HG03280 (cell line): ENCODE data around the gene RNU4-1.
"Not testable (repeated sequence)": the region's sequence is repeated elsewhere in the genome, so short reads cannot be mapped to it uniquely, and the experiment has no call there.

ENCODE experiments used
- ATAC-seq: cut with Tn5 transposase; IDR thresholded peaks from one replicate; pipeline ENCODE4 v1.9.1; 2021; ENCODE audit warnings: mild to moderate bottlenecking, moderate library complexity; ENCODE audit not compliant: unreplicated experiment

RNU4-1 gene

GRCh38 chr12:120292661-120293531, at the start of gene RNU4-1:
TSS of gene RNU4-1 (minus strand) at chr12:120293237.
- ATAC-seq = peak; percentile 49

DNA sequence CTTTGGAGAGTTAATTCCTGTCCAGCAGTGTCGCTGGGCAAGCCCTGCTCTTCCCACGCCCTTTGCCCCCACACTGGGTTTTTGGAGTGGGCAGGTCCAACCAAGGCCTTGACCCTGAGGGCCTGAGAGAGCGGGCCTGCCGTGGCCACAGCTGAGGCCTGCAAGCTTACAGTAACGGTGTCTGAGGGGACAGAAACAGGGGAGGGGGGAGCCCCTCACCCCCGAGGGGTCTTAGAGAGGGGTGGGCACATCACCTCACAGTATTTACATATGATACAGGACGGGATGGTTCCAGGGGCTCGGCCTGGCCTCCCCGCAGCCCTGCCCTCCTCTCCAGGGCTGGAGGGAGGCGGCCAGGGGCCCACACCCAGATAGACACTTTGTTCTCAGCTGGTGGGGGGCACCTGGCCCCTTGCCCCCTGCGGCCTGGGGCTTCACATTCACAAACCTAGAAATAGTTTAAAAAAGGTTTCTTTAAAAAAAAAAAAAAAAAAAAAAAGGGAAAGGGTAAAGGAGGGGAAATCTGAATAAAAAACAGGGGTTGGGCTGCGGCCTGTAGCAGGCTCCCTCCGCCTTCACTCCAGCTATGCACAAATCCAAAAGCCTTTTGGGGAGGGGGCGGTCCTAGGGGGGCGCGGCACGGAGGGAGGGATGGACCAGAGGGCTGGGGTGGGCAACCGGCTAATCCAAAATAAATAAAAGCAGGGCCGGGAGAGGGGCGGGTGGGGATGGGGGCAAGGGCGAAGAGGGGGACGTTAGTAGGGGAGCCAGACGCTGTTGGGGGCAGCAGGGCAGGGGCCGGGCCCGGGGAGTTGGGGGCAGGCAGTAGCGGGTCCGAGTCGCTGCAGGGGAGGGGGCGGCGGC, 49.4 kb upstream of the RNU4-1 start:
- ATAC-seq = no peak

DNA sequence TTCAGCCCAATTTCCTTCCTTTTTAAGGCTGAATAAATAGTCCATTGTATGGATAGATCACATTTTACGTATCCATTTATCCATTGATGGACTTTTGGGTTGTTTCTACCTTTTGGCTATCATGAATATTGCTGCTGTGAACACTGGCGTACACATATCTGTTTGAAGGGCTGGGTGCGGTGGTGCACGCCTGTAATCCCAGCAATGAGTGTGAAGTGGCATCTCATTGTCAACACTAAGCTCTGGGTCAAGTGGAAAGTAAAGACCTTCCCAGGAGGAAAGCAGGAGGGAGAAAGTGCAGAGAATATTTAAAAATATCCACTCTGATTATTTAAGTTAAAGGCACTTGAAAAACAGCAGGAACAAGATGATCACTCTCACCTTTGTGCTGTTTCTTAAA, 46.2 kb upstream of the RNU4-1 start:
- ATAC-seq = no peak

DNA sequence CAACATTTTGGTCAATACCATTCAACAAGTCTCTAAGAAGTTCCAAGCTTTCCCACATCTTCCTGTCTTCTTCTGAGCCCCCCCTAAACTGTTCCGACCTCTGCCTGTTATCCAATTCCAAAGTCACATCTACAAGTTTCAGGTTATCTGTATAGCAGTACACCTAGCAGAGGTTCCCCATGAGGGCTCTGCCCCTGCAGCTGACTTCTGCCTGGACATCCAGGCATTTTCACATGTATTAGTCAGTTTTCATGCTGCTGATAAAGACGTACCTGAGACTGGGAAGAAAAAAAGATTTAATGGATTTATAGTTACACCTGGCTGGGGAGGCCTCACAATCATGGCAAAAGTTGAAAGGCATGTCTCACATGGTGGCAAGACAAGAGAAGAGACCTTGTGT, 44.7 kb upstream of the RNU4-1 start:
- no peak for ATAC-seq

DNA sequence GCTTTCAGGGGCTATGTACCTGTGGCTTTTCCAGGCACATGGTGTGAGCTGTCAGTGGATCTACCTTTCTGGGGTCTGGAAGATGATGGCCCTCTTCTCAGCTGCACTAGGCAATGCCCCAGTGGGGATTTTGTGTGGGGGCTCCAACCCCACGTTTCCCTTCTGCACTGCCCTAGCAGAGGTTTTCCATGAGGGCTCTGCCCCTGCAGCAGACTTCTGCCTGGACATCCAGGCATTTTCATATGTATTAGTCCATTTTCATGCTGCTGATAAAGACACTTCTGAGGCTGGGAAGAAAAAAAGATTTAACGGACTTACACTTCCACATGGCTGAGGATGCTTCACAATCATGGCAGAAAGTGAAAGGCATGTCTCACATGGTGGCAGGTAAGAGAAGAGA, 43.4 kb upstream of the RNU4-1 start:
- ATAC-seq = not testable (repeated sequence)

- not testable (repeated sequence) for ATAC-seq
Observed at GRCh38 chr12:120335447-120335846, 42.4 kb upstream of the RNU4-1 start.

GRCh38 chr12:120332523-120332922, 39.5 kb upstream of the RNU4-1 start:
- ATAC-seq = no peak

- ATAC-seq = no peak
Observed at GRCh38 chr12:120332041-120332440, 39.0 kb upstream of the RNU4-1 start.

- no peak for ATAC-seq
Observed at GRCh38 chr12:120331390-120331789, 38.4 kb upstream of the RNU4-1 start.

GRCh38 chr12:120328228-120328627, 35.2 kb upstream of the RNU4-1 start:
- no peak for ATAC-seq

DNA sequence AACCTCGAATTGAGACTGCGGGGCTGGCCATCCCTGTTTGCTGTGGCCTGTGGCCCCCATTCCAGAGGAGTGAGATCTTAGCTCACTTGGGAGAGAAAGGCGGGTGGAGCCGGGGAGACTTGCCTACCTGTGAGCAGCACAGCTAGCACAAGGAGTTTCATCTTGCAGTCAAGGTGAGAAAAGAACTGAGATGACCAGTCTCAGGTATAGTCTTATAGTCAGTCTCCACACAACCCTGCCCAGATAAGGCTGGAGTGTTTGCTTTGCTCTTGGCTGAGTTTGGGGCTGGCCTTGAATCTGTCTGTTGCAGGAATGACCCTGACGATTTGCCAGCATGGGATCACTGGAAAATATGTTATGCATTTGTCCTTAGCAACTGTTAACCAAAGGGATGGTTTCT, 34.6 kb upstream of the RNU4-1 start, which contains the start of gene PLA2G1B:
Gene PLA2G1B (minus strand): TSS at position 187 of the 400 bp plus-strand sequence. CDS start 26 bp downstream, at position 161.
- no peak for ATAC-seq

GRCh38 chr12:120324841-120325417, 31.9 kb upstream of the RNU4-1 start:
- ATAC-seq = no peak

DNA sequence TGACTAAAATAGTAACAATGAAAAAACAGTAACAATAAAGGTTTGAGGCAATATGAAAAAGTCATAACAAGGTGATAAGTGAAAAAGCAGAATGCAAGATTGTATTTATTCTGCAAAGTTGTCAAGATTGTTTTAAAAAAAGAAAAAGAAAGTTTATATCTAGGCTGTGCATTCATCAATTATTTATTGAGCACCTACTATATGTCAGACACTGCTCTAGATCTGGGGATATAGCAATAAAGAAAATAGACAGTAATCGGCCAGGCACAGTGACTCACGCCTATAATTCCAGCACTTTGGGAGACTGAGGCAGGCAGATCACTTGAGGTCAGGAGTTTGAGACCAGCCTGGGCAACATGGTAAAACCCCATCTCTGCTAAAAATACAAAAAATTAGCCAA, 30.7 kb upstream of the RNU4-1 start:
- ATAC-seq = no peak

- no peak for ATAC-seq
Observed at GRCh38 chr12:120321382-120322202, 28.6 kb upstream of the RNU4-1 start.

GRCh38 chr12:120317224-120318105, 24.4 kb upstream of the RNU4-1 start:
- ATAC-seq = peak; percentile 99

- no peak for ATAC-seq
Observed at GRCh38 chr12:120316798-120317223, 23.8 kb upstream of the RNU4-1 start.

- ATAC-seq = no peak
Observed at GRCh38 chr12:120314220-120314619, 21.2 kb upstream of the RNU4-1 start.

GRCh38 chr12:120301962-120302815, 9.2 kb upstream of the RNU4-1 start, which contains the start of gene SIRT4:
TSS of gene SIRT4 (plus strand) at chr12:120302321. CDS start at chr12:120303562, 1,241 bp downstream.
- peak; percentile 95 for ATAC-seq

GRCh38 chr12:120292411-120292660, 701 bp downstream of the RNU4-1 start:
- ATAC-seq = peak; percentile 8
